Sigmoid colon (tissue), 7 donors: Measurements from ENCODE around the gene SWAP70. TPM values are rescaled to one million over a fixed set of nuclear protein-coding genes. Genes with fewer than 3 reads are reported as not detected.

ENCODE experiments used
- DNase-seq: peaks from one replicate; pipeline ENCODE4 v3.0.0-alpha.2; 2019
- H3K27ac ChIP-seq, 4 donors: fragments of 200-600 bp; sonication (generic); one replicate each; pipeline ENCODE4 v1.5.1; 2016 to 2019; ENCODE audit warnings: mild to moderate bottlenecking in 1 of 4
- H3K27me3 ChIP-seq, 3 donors: fragments of 200-600 bp; sonication (generic); one replicate each; pipeline ENCODE4 v1.5.1; 2019; ENCODE audit warnings: mild to moderate bottlenecking in 1 of 3
- H3K36me3 ChIP-seq, 4 donors: fragments of 200-600 bp; sonication (generic); one replicate each; pipeline ENCODE4 v1.5.1; 2016 to 2019
- H3K4me1 ChIP-seq, 4 donors: fragments of 200-600 bp; sonication (generic); one replicate each; pipeline ENCODE4 v1.5.1; 2017 to 2019
- H3K4me3 ChIP-seq, 4 donors: fragments of 200-600 bp; sonication (generic); one replicate each; pipeline ENCODE4 v1.5.1; 2017 to 2019; ENCODE audit warnings: mild to moderate bottlenecking in 2 of 4, moderate library complexity in 1 of 4
- H3K9me3 ChIP-seq, 4 donors: fragments of 200-600 bp in 3 of 4; sonication (generic) in 3 of 4; one replicate each; pipeline versions ENCODE4 v1.5.1 to v1.6.1; 2013 to 2019
- EP300 ChIP-seq, 4 donors: sonication (generic); formaldehyde crosslinking; IDR thresholded peaks; one replicate each; pipeline ENCODE4 v1.6.1; 2017; ENCODE audit warnings: antibody characterized with exemption in 4 of 4
- POLR2A ChIP-seq, 2 donors: fragments of 450-650 bp; IDR thresholded peaks; one replicate each; pipeline ENCODE4 v1.6.1; 2016; ENCODE audit warnings: antibody characterized with exemption in 2 of 2, mild to moderate bottlenecking in 2 of 2, moderate library complexity in 2 of 2
- POLR2AphosphoS5 ChIP-seq, 4 donors: sonication (generic); formaldehyde crosslinking; IDR thresholded peaks; one replicate each; pipeline ENCODE4 v1.6.1; 2017; ENCODE audit warnings: antibody characterized with exemption in 4 of 4
- WGBS, 2 donors: extraction: QIAGEN DNeasy Blood & Tissue Kit; methylation state at CpG; one replicate each; pipeline ENCODE4 v1.1.7; 2013; 5-methylcytosine and 5-hydroxymethylcytosine counted together
- intact Hi-C: fragments of 100-400 bp; cut with DNase I; formaldehyde crosslinking; loops from one replicate; pipeline ENCODE4 v1.15.1; 2023
- polyA plus RNA-seq, 3 donors: library from polyadenylated mRNA; stranded (reverse); fragments of 200-250 nt; gene quantifications; one replicate each; pipeline ENCODE4 v1.2.3, GENCODE V29; 2013
- total RNA-seq, 4 donors: library from RNA; depleted of rRNA; stranded (reverse); fragments of >200 nt; gene quantifications; one replicate each; pipeline ENCODE4 v1.1.0, GENCODE V29; 2016
- TF ChIP-seq, protein P1 (sequence below), 4 experiments: fragments of 450-650 bp in 3 of 4; fragments of 200-600 bp in 1 of 4; IDR thresholded peaks; one replicate each; pipeline ENCODE4 v1.5.1; 2016 to 2019; ENCODE audit warnings: antibody characterized with exemption in 4 of 4, mild to moderate bottlenecking in 3 of 4, moderate library complexity in 2 of 4
- donor health status: healthy with polysubstance abuse.
- donor health status: Bipolar disorder and iron deficiency.
- donor health status: healthy.

Gene SWAP70
- total and polyA plus RNA-seq, 7 donors = 9.5 to 30.3 (median 22.1) TPM

DNA sequence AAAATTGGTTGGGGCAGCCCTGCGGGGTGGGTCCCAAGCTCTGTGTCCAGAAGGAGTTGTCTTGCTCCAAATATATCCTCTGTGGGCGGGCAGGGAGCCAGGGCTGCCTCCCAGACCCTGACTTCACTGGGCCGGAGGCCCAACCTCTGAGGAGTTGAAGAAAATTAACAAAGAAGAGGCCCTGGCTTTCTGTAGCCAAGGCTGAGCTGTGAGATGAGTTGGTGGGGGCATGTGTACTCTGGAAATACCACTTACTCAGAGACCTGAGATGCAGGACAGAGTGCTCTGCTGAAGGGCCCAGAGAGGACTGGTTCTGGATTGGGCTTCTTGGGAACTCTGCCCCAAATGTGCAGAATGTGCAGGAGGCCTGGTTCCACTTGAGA lies 96.3 kb downstream of the SWAP70 start:
- Histone ChIP-seq H3K27ac (peak overlapping the region; percentile 89 to 96 (median 92)), H3K4me1 (peaks cover 0 to 38% (median 32%) of the 10 kb centered on the region in 4 donors)
- intact Hi-C loops = loop anchor here (5.0 kb wide), 1 partner anchor 42 kb away; no protein-coding TSS in a partner anchor

DNA sequence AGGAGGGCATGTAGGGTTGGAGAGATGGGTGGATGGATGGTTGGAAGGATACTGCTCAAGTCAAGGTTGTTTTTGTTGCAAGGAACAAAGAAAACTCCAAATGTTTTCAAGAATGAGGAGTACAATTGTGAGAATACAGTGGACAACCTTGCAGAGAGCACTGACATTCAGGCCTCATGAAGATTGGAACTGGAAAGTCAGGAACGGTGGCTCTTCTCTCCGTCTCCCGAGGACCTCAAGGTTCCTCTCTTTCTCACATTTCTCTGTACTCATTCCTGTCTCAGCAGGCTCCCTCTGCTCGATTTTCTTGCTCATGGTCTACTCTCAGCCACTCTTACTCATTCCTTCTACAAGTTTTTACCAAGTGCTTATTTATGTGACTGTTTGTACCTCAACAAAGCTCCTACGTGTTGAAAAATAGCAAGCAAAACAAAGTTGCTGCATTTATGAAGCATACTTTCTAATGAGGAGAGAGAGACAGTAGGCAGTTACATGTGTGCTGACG lies 97.6 kb downstream of the SWAP70 start:
- Histone ChIP-seq H3K36me3 (no peaks in the 10 kb centered on the region), H3K27ac (no peak overlapping the region), H3K9me3 (no peaks in the 10 kb centered on the region), H3K4me3 (no peak overlapping the region), H3K27me3 (no peaks in the 10 kb centered on the region), H3K4me1 (peaks cover 0 to 42% (median 39%) of the 10 kb centered on the region in 4 donors)
- DNase-seq = no peak
- WGBS, 2 donors = 91 to 92% methylated on average over 6 of the region's 6 CpGs
- TF ChIP-seq POLR2A (IDR thresholded peaks at IDR 0.05) = no peak
- TF ChIP-seq, protein P1, sequence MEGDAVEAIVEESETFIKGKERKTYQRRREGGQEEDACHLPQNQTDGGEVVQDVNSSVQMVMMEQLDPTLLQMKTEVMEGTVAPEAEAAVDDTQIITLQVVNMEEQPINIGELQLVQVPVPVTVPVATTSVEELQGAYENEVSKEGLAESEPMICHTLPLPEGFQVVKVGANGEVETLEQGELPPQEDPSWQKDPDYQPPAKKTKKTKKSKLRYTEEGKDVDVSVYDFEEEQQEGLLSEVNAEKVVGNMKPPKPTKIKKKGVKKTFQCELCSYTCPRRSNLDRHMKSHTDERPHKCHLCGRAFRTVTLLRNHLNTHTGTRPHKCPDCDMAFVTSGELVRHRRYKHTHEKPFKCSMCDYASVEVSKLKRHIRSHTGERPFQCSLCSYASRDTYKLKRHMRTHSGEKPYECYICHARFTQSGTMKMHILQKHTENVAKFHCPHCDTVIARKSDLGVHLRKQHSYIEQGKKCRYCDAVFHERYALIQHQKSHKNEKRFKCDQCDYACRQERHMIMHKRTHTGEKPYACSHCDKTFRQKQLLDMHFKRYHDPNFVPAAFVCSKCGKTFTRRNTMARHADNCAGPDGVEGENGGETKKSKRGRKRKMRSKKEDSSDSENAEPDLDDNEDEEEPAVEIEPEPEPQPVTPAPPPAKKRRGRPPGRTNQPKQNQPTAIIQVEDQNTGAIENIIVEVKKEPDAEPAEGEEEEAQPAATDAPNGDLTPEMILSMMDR (IDR thresholded peaks at IDR 0.05) = no peak
- TF ChIP-seq EP300 (IDR thresholded peaks at IDR 0.05) = no peak
- TF ChIP-seq POLR2AphosphoS5 (IDR thresholded peaks at IDR 0.05) = no peak
- intact Hi-C loops = loop anchor here (5.0 kb wide), 1 partner anchor 41 kb away; no protein-coding TSS in a partner anchor

More for the DNA sequence above, 96.3 kb downstream of the SWAP70 start:
- TF ChIP-seq POLR2AphosphoS5 (IDR thresholded peaks at IDR 0.05) = peak in 3 of 4 donors; percentile 12 to 24 (median 16)
- TF ChIP-seq POLR2A (IDR thresholded peaks at IDR 0.05) = no peak
- peak; percentile 97 for DNase-seq
- Histone ChIP-seq H3K27me3 (no peaks in the 10 kb centered on the region), H3K9me3 (no peaks in the 10 kb centered on the region), H3K4me3 (no peak overlapping the region), H3K36me3 (no peaks in the 10 kb centered on the region)
- 77 to 82% methylated on average over 3 of the region's 3 CpGs for WGBS, 2 donors

DNA sequence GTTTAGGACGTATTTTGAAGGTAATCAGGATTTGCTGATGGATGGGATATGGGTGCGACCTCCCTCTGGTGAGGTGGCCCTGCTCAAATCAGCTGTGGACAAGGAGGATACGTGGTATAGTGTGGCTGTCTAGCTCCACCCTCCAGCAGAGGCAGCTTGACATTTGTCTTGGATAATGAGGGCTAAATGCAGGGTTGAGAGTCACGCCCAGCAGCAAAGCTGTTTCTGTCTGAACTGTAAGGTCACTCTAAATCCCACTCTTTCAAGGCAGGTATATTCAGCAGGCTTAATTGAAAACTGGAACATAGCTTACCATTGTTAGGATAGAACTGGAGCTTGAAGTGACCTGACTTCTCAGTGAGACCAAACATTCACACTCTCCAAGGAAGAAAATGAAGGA lies 98.7 kb downstream of the SWAP70 start:
- Histone ChIP-seq H3K27ac (no peak overlapping the region), H3K9me3 (no peaks in the 10 kb centered on the region), H3K4me1 (peaks cover 0 to 42% (median 38%) of the 10 kb centered on the region in 4 donors), H3K4me3 (no peak overlapping the region), H3K27me3 (no peaks in the 10 kb centered on the region), H3K36me3 (no peaks in the 10 kb centered on the region)
- DNase-seq = no peak
- TF ChIP-seq, protein P1 (IDR thresholded peaks at IDR 0.05) = no peak
- intact Hi-C loops = loop anchor here (5.0 kb wide), 1 partner anchor 40 kb away; no protein-coding TSS in a partner anchor
- 58 to 85% methylated on average over 4 of the region's 4 CpGs for WGBS, 2 donors

DNA sequence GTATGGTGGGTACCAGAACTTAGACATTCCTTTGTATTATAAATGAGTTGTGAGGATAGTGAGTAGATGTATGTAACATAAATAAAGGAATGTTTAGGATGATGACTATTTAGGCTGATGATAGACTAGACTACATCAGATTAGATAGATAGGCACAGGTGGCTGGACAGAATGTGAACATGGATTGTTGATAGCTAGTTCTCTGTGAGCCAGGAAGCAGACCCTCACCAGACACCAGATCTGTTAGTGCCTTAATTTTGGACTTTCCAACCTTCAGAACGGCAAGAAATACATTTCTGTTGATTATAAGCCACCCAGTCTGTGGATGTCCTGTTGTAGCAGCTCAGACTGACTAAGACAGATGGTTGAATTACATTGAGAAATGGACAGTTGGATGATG lies 99.4 kb downstream of the SWAP70 start:
- no peak overlapping the region for H3K27ac ChIP-seq
- WGBS, 2 donors = 91 to 95% methylated on average over 1 of the region's 1 CpG
- H3K4me1 ChIP-seq = peaks cover 0 to 38% (median 34%) of the 10 kb centered on the region in 4 donors
- no peak for DNase-seq
- H3K27me3 ChIP-seq = no peaks in the 10 kb centered on the region
- H3K36me3 ChIP-seq = no peaks in the 10 kb centered on the region
- no peak overlapping the region for H3K4me3 ChIP-seq
- no peak for TF ChIP-seq POLR2A (IDR thresholded peaks at IDR 0.05)
- no peak for TF ChIP-seq POLR2AphosphoS5 (IDR thresholded peaks at IDR 0.05)
- TF ChIP-seq, protein P1 (IDR thresholded peaks at IDR 0.05) = no peak
- TF ChIP-seq EP300 (IDR thresholded peaks at IDR 0.05) = no peak
- H3K9me3 ChIP-seq = no peaks in the 10 kb centered on the region
- intact Hi-C loops = loop anchor here (5.0 kb wide), 1 partner anchor 39 kb away; no protein-coding TSS in a partner anchor

DNA sequence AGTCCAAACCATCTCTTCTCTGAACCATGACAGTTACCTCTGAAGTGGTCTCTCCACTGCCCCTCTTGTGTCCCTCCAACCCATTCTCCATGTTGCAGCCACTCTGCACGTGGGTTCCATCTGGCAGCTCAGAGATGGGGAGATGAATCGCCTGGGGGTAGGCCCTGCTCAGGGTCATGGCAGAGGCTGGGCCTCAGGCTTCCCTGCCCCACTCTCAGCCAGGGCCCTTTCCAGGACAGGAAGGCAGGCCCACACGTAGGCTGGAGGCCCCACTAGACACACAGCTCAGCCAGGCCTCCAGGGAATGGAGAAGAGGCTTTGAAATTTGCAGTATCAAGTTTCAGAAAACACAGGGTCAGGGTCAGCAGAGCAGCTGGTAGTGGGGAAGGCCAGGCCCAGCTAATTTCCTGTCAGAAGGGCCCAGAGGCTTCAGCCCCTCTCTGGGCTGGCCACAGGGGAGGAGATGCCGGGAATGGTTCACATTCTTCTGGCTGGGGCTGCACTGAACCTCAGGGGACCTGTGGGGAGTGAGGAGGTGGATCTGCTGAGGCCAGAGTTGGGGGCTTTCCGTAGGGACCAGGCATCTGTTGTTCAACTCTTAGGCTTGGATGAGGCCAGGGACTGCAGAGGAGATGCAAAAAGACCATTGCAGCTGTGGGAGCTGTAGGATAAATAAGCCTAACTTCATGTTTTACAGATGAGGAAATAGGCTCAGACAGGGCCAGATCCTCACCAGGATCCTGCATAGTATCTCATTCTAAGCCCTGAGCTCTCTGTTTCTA lies 101.6 kb downstream of the SWAP70 start:
- 71 to 85% methylated on average over 5 of the region's 5 CpGs for WGBS, 2 donors
- Histone ChIP-seq H3K27me3 (no peaks in the 10 kb centered on the region), H3K9me3 (no peaks in the 10 kb centered on the region), H3K36me3 (no peaks in the 10 kb centered on the region), H3K4me1 (peaks cover 0 to 16% (median 13%) of the 10 kb centered on the region in 4 donors), H3K27ac (peak overlapping the region; percentile 30 to 62 (median 41)), H3K4me3 (no peak overlapping the region)
- intact Hi-C loops = no loop called here
- DNase-seq = peak; percentile 82
- peak in 3 of 4 donors; percentile 23 to 49 (median 31) for TF ChIP-seq POLR2AphosphoS5 (IDR thresholded peaks at IDR 0.05)
- TF ChIP-seq, protein P1 (IDR thresholded peaks at IDR 0.05) = no peak
